Hepatic stellate cell (primary cell): ENCODE results near the gene MS4A15.
"Not testable (repeated sequence)": the region's sequence is repeated elsewhere in the genome, so short reads cannot be mapped to it uniquely, and the experiment has no call there.

ENCODE experiments used
- DNase-seq: peaks from one replicate; pipeline ENCODE4 v3.0.0; 2011; ENCODE audit warnings: low spot score

MS4A15 gene

DNA sequence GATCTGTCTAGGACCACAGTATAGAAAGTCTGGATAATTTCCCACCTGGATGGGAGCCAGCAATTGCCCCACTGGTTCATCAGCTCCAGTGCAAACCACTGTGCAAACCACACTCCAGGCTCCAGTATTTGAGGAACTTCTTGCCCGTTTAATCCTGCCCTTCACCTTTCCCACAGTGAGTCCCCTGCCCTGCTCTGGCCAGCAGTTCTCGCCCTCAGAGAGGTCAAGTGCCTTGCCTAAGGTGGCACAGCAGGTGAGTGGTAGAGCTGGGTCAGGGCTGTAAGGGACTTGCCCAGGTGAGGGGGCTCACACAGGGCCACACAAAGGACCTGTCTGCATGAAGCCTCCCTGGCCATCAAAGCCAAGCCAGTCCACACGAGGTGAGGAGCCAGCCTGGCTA lies 52.6 kb downstream of the MS4A15 start:
- DNase-seq: no peak

DNA sequence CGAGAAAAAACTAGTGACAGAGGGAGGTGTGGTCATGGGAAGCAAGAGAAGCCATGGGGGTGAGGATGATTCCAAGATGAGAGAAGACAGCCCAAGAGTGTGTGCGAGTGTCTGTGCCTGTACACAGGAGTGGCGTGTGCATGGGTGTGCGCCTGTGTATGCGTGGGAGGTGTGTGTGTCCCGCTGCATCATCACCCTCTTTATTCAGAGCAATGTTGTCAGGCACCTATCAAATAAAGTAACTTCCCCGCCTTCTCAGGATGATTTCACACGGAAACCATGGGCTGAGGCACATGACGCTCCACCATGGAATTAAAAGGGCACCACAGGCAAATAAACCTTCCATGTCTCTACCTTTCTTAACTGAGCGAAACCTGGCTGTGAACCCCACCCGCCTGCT lies 53.0 kb downstream of the MS4A15 start:
- DNase-seq: no peak

DNA sequence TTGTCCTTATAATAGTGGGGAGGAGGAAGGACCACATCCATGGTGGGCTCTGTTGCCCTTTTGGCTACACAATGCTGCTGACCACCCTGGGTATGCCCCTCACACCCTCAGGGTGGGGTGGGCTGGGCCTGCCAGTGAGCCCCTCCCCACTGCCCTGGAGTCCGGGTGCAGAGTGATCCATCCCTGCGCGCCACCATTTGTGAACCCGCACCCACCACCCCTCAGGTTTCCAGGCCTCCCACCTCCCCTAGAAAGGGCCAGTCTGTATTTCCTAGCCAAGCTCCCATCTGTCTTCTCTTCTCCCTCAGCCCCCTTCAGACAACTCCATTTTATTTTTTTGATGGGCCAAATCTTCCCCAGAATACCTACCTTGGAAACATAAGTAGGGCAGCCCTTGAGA lies 53.5 kb downstream of the MS4A15 start:
- no peak for DNase-seq

DNA sequence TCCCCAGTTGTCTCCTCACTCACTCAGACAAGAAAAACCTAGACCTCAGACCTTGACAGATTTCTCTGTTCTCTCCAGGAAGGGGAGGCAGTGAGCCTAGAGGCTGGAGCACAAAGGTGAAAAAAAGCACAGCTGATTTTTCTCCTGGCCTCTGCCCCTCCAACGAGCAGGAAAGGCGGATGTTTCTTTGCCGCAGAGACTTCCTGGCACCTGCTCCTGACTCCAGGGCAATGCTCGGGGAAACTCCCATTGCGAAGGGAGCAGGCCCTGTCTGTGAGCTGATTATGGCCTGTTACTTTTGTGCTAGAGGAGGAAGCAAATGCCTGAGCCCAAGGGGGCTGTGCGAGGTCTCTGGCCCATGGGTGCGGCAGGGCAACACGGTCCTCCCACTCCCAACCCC lies 53.9 kb downstream of the MS4A15 start:
- no peak for DNase-seq

DNA sequence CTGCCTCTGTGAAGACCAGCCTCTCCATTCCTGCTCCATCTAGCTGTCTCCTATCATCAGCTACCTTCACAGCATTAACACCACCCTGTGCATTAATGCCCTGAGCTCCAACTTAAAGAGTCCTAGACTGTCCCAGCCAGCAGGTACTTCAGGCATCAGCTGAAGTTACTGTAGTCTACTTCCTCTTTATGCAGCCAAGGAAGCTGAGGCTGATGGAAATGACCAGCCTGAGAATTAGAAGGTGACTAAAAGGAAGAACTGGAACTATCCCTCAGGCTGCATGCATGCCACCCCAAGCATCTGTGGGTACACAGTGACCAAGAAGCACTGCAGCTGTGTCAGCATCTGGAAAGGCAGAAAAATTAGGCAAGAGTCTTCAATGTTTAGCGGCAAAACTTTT lies 56.7 kb downstream of the MS4A15 start:
- no peak for DNase-seq

DNA sequence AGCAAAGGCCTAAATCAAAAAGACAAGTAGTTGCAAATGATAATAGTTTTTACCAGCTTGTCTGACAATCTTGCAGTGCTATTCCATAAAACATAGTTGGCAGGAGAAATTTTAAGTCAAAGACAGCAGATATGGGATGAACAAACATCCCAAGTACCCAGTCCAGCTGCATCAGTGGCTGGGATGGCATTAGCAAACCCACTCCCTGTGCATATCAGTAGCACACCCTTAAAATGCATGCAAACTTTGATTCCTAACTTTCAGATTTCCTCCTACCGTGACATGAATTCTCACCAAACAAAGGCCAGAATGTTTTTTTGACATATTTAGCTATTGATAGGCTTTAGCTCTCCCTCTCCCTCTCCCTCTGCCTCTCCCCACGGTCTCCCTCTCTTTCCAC lies 57.4 kb downstream of the MS4A15 start:
- no peak for DNase-seq

DNA sequence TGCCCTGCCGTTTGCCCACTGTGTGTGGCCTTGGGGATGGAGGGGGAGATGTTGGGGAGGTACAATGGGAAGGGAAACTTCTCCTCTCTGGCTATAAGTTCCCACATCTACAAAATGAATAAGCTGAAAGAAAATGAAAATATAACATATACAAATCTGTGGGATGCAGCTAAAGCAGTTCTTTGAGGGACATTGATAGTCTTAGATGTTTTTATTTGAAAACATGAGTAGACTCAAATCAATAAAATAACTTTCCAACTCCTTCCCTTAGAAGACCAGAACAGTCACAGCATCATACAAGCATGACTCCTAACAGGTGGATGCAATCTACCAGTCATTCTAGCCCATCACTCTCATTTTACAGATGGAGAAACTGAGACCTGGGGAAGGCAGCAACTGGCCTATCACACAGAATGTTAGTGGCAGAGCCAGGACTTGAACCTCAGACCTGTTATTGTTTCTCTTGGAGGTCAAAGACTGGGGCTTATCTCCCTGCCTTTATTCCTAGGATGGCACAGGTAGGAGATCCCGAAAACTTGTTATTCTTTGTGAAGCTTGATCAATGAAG lies 60.0 kb downstream of the MS4A15 start:
- DNase-seq: no peak

DNA sequence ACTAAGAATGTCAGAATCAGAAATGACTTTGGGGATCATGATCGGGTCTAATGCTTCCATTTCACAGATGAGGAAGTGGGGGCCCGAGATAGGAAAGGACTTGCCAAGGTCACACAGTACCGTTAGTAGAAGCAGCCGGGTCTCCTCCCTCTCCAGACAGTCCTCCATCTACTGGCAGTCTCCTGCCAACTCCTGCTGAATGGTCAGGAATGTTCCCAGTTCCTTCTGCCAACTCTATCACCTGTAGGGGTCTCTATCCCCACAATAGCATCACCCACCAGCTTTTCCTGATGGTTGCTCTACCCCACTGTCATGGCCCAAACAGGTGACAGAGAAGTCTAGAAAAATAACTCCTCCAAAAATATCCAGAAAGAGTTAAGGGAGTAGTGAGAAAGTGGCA lies 61.4 kb downstream of the MS4A15 start:
- no peak for DNase-seq

DNA sequence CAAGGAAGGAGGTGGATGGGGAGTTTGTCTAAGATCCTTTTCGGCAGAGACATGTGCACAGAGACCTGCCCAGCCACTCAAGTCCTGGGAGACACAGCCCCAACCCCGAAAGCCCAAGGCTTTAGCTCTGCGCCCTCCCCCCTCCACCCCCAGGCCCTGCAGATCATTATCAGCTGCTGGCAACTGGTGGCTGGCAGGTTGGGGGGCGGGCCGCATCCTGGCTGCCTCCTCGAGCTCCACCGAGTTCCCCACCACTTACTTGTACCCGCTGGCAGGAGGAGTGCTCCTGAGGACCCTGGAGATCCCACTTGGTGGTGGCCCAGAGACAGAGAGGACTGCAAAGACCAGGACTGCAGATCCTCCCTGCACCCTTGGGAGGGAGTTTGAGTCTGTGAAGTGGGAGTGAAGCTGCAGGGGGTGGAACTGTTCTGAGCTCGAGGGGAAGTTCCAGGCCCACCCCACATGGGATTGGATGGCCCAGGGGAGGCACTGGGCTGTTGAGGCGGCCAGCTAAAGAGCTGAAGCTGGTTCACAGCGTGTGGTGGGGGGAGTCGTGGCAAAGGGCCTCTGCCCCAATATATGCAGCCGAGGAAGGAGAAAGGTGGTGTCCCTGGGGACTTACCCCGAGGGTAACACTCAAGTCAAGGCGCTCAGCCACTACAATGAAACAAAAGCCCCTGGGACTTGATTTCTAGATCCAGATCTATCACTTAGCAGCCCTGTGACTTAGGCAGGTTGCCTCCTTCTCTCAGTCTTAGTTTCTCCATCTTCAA lies 65.3 kb downstream of the MS4A15 start:
- DNase-seq: no peak

DNA sequence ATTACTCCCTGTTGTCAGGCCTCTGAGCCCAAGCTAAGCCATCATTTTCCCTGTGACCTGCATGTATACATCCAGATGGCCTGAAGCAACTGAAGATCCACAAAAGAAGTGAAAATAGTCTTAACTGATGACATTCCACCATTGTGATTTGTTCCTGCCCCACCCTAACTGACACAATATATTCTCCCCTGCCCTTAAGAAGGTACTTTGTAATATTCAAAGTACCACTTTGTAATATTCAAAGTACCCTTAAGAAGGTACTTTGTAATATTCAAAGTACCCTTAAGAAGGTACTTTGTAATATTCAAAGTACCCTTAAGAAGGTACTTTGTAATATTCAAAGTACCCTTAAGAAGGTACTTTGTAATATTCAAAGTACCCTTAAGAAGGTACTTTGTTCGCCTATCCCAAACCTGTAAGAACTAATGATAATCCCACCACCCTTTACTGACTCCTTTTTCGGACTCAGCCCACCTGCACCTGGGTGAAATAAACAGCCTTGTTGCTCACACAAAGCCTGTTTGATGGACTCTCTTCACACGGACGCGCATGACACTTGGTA lies 67.2 kb downstream of the MS4A15 start:
- not testable (repeated sequence) for DNase-seq

DNA sequence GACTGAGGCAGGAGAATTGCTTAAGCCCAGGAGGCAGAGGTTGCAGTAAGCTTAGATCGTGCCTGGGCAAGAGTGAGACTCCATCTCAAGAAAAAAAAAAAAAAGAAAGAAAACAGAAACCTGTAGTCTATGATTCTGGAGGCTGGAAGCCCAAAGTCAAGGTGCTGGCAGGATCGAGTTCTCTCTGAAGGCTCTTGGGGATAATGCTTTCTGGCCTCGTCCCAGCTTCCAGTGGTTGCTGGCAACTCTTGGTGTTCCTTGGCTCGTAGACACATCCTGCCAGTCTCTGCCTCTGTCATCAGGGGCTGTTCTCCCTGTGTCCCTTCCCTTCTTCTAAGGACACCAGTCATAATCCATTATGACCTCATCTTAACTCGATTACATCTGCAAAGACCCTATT lies 68.5 kb downstream of the MS4A15 start:
- no peak for DNase-seq

DNA sequence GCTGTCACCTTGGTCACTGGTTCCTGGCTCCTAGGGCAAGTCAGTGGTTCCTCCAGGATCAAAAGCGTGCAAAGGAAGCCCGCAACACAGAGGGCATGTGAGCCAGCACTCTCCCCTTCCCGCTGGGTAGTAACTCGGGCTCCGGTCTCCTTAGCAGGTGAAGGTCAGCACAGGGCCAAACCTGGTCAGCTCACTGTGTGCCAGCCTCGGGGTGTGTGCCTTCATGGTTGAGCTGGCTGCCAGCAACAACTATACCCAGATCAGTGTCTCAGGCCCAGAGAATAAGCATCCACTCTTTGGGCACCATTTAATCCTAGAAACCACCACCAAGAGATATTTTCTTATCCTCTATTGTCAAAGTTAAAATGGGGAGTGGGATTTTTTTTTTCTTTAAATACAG lies 69.1 kb downstream of the MS4A15 start:
- DNase-seq: no peak
